ENCODE results near the gene PDGFRB.

DNA sequence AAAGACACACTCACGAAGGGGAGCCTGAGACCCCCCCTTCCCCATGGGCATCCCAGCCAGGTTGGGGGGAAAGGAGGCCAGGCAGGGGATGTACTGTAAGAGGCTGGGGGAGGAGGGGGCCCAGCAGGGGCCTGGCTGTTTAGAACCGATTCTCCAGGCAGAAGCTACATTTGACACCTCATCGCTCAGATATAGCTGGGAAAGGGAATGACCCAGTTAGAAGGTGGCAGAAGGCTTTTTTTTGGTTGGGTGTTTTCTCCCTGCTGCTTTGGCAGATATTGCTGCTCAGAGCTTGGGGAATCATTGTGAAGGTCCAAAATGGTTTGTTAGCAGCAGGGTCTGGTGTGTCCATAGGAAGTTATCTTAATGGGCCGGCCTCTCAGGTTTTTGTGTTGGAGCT lies 16.9 kb upstream of the PDGFRB start:
- no peak for TF ChIP-seq EZH2 (IDR thresholded peaks at IDR 0.05)
- no peak for TF ChIP-seq POLR2AphosphoS5 (IDR thresholded peaks at IDR 0.05; ENCODE audit: borderline replicate concordance, low read depth, low read length)
- no peak for TF ChIP-seq FOXP2 (optimal IDR thresholded peaks at IDR 0.05; ENCODE audit: control extremely low read depth, extremely low read length, insufficient read depth)
